Measurements from ENCODE around the gene ZSWIM5. TPM values are rescaled to one million over a fixed set of nuclear protein-coding genes. Genes with fewer than 3 reads are reported as not detected.

Gene ZSWIM5
- total and polyA plus RNA-seq, 9 of the 15 experiments (the other 6 are each of a cell fraction or from before 2014, with no cell fraction given), result under 0.01 to 0.07 (median 0.03) TPM; not detected in 3

DNA sequence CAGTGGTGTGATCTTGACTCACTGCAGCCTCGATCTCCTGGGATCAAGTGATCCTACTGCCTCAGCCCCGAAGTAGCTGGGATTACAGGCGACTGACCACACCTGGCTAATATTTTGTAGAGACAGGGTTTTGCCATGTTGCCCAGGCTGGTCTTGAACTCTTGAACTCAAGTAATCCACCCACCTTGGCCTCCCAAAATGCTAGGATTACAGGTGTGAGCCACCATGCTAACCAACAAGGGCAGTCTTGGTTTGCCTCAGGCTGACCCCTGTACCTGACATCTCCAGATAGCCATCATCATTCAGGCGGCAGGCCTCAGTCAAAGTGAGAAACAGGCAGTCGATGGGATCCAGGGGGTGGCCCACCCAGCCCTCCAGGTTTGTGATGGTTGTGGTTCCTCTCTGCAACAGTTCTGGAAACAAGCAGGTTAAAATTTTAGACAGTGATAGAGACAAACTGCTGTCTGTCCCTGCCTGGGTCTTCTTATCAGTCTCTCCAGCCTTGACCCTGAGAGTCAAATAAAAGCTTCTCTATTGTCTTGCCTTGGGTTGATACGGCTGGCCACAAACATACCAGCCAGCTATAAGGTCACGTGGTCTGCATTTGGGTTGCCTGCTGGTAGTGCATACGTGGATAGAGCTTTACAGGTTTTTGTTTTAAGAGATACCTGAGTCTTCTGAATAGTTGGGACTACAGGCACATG lies 167.6 kb downstream of the ZSWIM5 start (continued):
- TF ChIP-seq SMARCB1 (IDR thresholded peaks at IDR 0.05; ENCODE audit: insufficient read length, low read depth) (no peak), SMARCA5 (IDR thresholded peaks at IDR 0.05) (no peak), ARID1B (IDR thresholded peaks at IDR 0.05) (peak; percentile 97), ADNP (tag; IDR thresholded peaks at IDR 0.05) (peak; percentile 50; the same call in 1 of the 2 replicates), ZNF311 (CRISPR knock-in tag; IDR thresholded peaks at IDR 0.05) (no peak), DPF2 (IDR thresholded peaks at IDR 0.05) (peak; percentile 92), CREB1 (IDR thresholded peaks at IDR 0.05) (peak; percentile 49; the same call in 1 of the 2 replicates), CREB1 (CRISPR knock-in tag; IDR thresholded peaks at IDR 0.05) (0 out of 2 replicates have a peak, but pooled peaks have one; percentile 25), PHF21A (IDR thresholded peaks at IDR 0.05; ENCODE audit: borderline replicate concordance, low read depth) (no peak), HLTF (IDR thresholded peaks at IDR 0.05) (no peak), MYC (IDR thresholded peaks at IDR 0.05; ENCODE audit: low read depth, low read length) (no peak; the same call in 1 of the 2 replicates), MYC (CRISPR knock-in tag; IDR thresholded peaks at IDR 0.05; ENCODE audit: borderline replicate concordance, low read depth) (0 out of 2 replicates have a peak, but pooled peaks have one; percentile 41), NEUROD1 (IDR thresholded peaks at IDR 0.05; ENCODE audit: borderline replicate concordance, low read depth, low read length, partially characterized antibody) (peak; percentile 12), SP2 (IDR thresholded peaks at IDR 0.05; ENCODE audit: extremely low read depth, low read depth, low read length, poor library complexity, severe bottlenecking) (no peak), ZKSCAN1 (IDR thresholded peaks at IDR 0.05; ENCODE audit: low read depth, low read length) (0 out of 2 replicates have a peak, but pooled peaks have one; percentile 37), NFIC (IDR thresholded peaks at IDR 0.05) (peak; percentile 91), XRCC4 (IDR thresholded peaks at IDR 0.05; ENCODE audit: extremely low read depth, insufficient read depth, insufficient read length) (no peak), BCL6 (CRISPR knock-in tag; IDR thresholded peaks at IDR 0.05) (0 out of 2 replicates have a peak, but pooled peaks have one; percentile 59), SOX6 (IDR thresholded peaks at IDR 0.05) (peak; percentile 100), FOXM1 (IDR thresholded peaks at IDR 0.05; ENCODE audit: low read depth) (peak; percentile 88), FOXM1 (CRISPR knock-in tag; IDR thresholded peaks at IDR 0.05; ENCODE audit: low read depth) (no peak), LARP7 (IDR thresholded peaks at IDR 0.05) (no peak), SAP30 (IDR thresholded peaks at IDR 0.05; ENCODE audit: borderline replicate concordance, insufficient read depth, low read depth, low read length, poor library complexity, severe bottlenecking) (no peak), ERF (CRISPR knock-in tag; IDR thresholded peaks at IDR 0.05) (peak; percentile 65; the same call in 1 of the 2 replicates)
- TF ChIP-seq, protein P1, sequence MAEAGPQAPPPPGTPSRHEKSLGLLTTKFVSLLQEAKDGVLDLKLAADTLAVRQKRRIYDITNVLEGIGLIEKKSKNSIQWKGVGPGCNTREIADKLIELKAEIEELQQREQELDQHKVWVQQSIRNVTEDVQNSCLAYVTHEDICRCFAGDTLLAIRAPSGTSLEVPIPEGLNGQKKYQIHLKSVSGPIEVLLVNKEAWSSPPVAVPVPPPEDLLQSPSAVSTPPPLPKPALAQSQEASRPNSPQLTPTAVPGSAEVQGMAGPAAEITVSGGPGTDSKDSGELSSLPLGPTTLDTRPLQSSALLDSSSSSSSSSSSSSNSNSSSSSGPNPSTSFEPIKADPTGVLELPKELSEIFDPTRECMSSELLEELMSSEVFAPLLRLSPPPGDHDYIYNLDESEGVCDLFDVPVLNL (CRISPR knock-in tag; IDR thresholded peaks at IDR 0.05; ENCODE audit: low read depth), result no peak
- TF ChIP-seq, protein P2, sequence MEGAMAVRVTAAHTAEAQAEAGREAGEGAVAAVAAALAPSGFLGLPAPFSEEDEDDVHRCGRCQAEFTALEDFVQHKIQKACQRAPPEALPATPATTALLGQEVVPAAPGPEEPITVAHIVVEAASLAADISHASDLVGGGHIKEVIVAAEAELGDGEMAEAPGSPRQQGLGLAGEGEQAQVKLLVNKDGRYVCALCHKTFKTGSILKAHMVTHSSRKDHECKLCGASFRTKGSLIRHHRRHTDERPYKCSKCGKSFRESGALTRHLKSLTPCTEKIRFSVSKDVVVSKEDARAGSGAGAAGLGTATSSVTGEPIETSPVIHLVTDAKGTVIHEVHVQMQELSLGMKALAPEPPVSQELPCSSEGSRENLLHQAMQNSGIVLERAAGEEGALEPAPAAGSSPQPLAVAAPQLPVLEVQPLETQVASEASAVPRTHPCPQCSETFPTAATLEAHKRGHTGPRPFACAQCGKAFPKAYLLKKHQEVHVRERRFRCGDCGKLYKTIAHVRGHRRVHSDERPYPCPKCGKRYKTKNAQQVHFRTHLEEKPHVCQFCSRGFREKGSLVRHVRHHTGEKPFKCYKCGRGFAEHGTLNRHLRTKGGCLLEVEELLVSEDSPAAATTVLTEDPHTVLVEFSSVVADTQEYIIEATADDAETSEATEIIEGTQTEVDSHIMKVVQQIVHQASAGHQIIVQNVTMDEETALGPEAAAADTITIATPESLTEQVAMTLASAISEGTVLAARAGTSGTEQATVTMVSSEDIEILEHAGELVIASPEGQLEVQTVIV (CRISPR knock-in tag; IDR thresholded peaks at IDR 0.05; ENCODE audit: borderline replicate concordance), result no peak
- TF ChIP-seq, protein P3, sequence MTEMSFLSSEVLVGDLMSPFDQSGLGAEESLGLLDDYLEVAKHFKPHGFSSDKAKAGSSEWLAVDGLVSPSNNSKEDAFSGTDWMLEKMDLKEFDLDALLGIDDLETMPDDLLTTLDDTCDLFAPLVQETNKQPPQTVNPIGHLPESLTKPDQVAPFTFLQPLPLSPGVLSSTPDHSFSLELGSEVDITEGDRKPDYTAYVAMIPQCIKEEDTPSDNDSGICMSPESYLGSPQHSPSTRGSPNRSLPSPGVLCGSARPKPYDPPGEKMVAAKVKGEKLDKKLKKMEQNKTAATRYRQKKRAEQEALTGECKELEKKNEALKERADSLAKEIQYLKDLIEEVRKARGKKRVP (CRISPR knock-in tag; IDR thresholded peaks at IDR 0.05), result peak; percentile 11; the same call in 1 of the 2 replicates
